HG02981 (cell line): ENCODE data around the gene LRG1.

ENCODE experiments used
- ATAC-seq: cut with Tn5 transposase; IDR thresholded peaks from one replicate; pipeline ENCODE4 v1.9.1; 2021; ENCODE audit warnings: mild to moderate bottlenecking, moderate library complexity; ENCODE audit not compliant: unreplicated experiment

LRG1 gene

GRCh38 chr19:4497770-4498389 lies 42.0 kb downstream of the LRG1 start:
- ATAC-seq, result no peak

GRCh38 chr19:4496304-4496703 lies 43.5 kb downstream of the LRG1 start:
- no peak for ATAC-seq

- no peak for ATAC-seq
These were observed 44.4 kb downstream of the LRG1 start for GRCh38 chr19:4495471-4495870.

GRCh38 chr19:4494691-4495064 lies 45.2 kb downstream of the LRG1 start:
- no peak for ATAC-seq

GRCh38 chr19:4493929-4494690 lies 45.7 kb downstream of the LRG1 start:
- ATAC-seq, result no peak

- ATAC-seq, result no peak
These were observed 46.5 kb downstream of the LRG1 start for GRCh38 chr19:4493104-4493928.

- ATAC-seq, result no peak
These were observed 47.3 kb downstream of the LRG1 start for GRCh38 chr19:4492337-4493103.

GRCh38 chr19:4491446-4491845 lies 48.4 kb downstream of the LRG1 start:
- ATAC-seq, result no peak

- ATAC-seq, result no peak
These were observed 51.3 kb downstream of the LRG1 start for GRCh38 chr19:4488496-4488895.

- no peak for ATAC-seq
These were observed 52.3 kb downstream of the LRG1 start for GRCh38 chr19:4487572-4487971.
